HG03460 (cell line): ENCODE data around the gene RNPC3.
A peak's percentile ranks its signal among the peaks of the same experiment; 100 is the strongest.

Experiments
- ATAC-seq: cut with Tn5 transposase; IDR thresholded peaks from one replicate; pipeline ENCODE4 v1.9.1; 2021; ENCODE audit not compliant: unreplicated experiment

Gene RNPC3, protein sequence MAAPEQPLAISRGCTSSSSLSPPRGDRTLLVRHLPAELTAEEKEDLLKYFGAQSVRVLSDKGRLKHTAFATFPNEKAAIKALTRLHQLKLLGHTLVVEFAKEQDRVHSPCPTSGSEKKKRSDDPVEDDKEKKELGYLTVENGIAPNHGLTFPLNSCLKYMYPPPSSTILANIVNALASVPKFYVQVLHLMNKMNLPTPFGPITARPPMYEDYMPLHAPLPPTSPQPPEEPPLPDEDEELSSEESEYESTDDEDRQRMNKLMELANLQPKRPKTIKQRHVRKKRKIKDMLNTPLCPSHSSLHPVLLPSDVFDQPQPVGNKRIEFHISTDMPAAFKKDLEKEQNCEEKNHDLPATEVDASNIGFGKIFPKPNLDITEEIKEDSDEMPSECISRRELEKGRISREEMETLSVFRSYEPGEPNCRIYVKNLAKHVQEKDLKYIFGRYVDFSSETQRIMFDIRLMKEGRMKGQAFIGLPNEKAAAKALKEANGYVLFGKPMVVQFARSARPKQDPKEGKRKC

DNA sequence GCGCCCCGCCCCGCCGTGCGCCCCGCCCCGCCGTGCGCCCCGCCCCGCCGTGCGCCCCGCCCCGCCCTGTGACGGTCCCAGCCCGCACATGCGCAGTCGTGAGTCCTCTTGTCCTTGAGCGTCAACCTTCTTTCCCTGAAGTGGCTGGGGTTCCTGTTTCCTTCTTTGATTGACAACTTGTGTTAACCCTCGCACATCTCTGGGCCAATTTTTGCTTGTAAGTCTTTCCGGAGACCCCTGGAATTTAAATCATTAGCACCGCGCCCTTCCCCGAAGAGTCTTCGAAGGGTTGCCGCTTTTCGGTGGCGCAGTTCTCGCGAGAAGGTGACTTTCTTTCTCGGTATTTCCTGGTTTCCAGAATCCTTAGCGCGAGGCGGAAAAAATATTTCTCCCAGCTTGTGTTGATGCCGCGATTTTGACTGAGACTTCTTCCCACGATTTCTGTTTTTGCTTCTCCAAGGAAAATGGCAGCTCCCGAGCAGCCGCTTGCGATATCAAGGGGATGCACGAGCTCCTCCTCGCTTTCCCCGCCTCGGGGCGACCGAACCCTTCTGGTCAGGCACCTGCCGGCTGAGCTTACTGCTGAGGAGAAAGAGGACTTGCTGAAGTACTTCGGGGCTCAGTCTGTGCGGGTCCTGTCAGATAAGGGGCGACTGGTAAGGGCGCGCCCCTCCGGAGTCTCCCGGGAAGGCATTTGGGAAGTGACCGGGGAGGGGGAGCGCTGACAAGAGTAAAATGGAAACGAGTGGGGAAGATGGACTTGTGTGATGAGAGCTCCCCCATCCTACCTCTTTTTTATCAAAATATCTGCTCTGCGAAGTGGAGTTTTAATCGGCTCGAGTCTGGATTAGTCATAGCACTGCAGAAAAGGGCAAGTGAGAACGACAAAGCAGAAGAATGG lies at the start of gene RNPC3:
TSS of gene RNPC3 (plus strand) at position 93 of the 901 bp plus-strand sequence. CDS start at position 465, 372 bp downstream.
- ATAC-seq = peak; percentile 80

DNA sequence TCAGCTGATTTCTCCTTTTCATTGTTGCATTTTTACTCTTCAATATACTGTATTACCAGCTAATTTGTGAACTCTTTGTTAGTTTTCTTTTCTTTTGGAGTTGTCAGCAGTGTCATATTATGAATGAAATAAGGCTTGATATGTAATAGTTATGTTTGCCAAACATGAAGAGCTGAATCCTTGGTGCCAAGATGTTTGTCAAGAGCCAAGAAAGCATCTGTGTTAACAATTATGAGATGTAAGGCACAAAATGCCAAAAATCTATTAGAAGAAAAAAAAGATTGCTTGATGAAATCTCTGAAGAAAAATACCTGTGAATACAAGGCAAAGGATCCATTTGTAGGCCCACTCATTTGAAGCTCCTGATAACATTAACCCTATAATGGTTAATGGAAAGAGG lies 48.4 kb upstream of the RNPC3 start:
- no peak for ATAC-seq

DNA sequence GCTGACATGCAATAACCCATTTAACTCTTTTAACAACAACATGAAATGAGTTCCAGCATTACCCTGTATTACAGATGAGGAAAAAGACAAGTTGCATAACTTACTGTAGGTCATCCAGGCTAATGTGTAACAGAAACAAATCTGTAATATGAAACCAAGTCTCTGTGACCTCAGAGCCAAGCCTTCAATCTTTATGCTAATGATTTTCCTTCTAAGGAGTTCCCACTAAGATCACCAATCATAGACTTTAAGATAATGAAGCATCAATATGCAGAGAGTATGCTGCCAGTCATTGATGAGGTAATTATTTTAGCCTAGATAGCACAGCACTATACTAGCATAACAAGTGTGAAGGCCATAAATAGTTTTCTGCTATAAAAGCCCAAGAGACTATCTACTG lies 35.6 kb upstream of the RNPC3 start:
- peak; percentile 90 for ATAC-seq

- no peak for ATAC-seq
Observed at GRCh38 chr1:103492003-103492625, 33.4 kb upstream of the RNPC3 start.

DNA sequence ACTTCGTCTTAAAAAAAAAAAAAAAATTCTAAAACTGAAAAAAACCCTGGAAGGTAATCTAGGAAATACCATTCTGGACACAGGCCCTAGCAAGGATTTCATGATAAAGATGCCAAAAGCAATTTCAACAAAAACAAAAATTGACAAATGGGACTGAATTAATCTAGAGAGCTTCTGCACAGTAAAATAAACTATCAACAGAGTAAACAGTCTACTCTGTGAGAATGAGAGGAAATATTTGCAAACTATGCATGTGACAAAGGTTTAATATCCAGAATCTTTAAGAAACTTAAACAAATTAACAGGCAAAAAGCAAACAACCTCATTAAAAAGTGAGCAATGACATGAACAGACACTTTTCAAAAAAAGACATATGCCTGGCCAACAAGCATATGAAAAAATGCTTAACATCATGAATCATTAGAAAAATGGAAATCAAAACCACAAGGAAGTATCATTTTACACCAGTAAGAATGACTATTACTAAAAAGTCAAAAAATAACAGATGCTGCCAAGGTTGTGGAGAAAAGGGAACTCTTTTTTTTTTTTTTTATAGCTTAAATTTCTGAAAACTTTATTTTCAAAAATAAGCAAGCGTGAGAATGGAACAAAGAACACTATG lies 29.4 kb upstream of the RNPC3 start:
- no peak for ATAC-seq

DNA sequence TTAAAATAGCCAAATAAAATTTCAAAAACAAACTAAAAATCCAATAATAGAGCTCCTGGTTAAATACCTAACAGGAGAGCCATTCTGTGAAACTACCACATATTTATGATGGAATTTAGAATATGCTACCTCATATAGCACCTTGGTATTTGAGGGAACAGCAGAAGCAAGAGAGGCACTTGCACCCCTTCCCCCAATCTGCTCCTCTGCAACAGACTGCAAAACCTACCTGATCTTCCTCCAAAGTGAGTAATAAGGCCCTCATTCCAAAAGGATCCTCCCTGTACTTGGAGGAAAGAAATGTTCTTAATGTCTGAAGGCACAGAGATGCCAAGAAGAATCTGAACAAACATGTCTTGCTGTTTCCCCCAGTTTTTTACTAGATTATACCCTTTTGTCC lies 28.1 kb upstream of the RNPC3 start:
- ATAC-seq = no peak

- no peak for ATAC-seq
Observed at GRCh38 chr1:103509250-103509649, 16.2 kb upstream of the RNPC3 start.

GRCh38 chr1:103513711-103514110 lies 11.8 kb upstream of the RNPC3 start:
- no peak for ATAC-seq

DNA sequence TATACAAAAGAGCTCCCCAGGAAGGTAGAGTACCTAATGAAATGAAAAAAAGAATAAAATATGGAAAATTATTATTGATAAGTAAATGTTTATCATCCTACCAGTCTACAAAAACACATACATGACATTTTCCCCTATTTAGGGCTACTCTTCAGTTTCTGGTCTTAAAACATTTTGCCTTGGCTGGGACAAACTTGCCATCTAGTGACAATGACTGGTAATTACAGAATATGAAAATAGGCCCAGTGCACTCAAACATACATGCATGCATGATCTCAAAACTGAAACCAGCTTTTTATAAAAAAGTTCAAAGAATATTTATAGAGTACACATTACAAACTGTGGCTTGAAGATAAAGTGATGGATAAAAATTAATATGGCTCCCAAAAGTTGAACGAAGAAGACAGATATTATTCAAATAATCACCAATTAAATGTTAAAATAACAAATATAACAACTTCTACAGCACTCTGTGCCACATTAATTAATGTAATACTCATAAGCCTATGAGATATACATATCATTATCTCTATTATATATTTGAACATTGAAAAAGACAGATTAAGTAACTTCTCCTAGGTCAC lies 10.5 kb upstream of the RNPC3 start:
- no peak for ATAC-seq

DNA sequence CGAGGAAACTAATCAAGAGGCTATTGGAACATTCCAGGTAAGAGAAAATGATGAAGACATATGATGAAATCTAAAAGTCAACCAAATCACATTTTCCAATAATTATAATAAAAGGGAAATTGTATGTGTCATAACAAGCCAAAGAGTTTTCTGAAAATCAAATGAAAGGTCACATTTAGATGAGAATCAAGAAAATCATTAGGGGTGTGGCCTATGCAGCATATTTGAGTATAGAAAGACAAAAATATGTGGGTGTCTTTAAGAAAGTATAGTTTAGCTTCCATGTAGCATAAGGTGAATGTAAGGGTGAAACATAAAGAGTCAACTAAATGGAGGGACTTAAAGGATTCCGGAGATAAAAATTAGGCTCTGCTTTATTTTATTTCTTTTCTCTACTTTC lies 9.2 kb upstream of the RNPC3 start:
- no peak for ATAC-seq

DNA sequence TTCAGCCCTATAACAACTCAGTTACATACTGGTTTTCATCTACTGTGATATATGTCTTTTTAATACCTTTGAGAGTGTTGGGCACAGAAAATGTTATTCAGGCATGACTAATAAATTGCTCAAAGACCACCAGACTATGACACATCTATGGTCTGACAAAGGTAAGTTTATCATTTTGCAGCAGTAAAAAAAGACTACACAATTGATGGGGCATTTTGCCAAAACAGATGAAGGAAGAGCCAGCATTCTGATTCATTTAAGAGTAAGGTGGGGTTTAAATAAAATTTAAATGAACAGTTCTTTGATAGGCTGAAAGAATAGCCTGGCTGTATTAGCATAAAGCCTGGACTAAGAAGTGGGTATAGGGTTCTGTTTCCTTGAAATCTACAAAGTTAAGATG lies 8.8 kb upstream of the RNPC3 start:
- ATAC-seq = no peak

DNA sequence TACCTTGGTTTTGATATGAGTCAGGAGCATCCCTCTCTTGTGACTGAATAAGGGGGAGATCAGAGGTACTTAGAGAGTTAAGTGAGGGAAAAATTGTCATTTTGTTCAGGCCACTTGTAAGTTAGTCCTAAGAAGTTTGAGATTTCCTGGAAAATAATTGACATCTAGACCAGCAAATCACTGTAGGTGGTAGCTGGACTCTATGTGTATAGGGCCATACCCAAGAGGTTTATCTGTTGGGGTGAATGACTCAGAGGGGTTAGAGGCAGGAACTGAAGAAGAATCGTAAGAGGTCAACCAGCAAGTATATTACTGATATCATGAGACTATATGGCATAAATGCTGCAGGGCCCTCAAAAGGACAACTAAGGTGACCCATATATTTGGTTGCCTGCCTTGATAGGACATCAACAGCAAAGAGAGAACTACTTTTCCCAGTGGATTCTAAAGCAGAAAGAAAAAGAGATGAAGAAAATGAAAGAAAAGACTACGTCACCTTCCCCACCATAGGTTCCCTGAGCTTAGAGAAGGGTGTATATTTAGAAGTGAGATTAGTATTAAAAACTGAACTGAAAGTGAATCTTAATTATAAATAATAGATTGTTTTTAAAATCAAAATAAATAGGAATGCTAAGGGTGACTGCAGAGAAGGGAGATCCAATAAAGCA lies 8.0 kb upstream of the RNPC3 start:
- ATAC-seq = peak; percentile 89

DNA sequence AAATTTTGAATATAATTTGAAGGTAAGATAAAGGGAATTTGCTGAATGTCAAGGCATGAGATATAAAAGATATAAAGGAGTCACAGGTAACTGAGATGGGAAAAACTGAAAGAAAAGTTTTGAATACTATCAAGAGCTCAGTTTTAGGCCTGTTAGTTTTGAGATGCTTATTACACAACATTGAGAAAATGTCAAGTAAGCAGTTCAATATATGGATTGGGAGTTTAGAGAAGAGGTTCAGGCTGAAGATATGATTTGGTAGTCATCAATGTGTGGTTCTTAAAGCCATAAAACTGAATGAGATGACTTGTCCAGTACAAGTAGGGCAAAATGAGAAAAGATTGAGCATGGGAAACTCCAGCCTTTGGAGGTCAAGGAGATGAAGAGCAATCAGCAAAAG lies 4.7 kb upstream of the RNPC3 start:
- no peak for ATAC-seq

GRCh38 chr1:103523346-103523745 lies 2.2 kb upstream of the RNPC3 start:
- no peak for ATAC-seq

GRCh38 chr1:103525114-103525606 lies 339 bp upstream of the RNPC3 start:
- ATAC-seq = peak; percentile 44

- no peak for ATAC-seq
Observed at GRCh38 chr1:103527331-103527730, 1.8 kb downstream of the RNPC3 start.

DNA sequence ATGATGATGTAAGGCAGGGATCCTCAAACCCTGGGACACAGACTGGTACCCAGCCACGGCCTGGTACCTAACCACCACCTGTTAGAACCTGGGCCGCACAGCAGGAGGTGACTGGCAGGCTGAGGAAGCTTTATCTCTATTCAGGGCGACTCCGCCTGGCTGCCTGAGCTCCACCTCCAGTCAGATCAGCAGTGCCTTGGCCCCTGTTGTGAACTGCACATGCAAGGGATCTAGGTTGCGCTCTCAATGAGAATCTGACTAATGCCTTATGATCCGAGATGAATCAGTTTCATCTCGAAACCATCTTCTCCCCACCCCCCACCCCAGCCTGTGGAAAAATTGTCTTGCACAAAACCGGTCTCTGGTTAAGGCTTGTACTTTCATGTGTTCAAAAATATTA lies 4.2 kb downstream of the RNPC3 start:
- no peak for ATAC-seq

DNA sequence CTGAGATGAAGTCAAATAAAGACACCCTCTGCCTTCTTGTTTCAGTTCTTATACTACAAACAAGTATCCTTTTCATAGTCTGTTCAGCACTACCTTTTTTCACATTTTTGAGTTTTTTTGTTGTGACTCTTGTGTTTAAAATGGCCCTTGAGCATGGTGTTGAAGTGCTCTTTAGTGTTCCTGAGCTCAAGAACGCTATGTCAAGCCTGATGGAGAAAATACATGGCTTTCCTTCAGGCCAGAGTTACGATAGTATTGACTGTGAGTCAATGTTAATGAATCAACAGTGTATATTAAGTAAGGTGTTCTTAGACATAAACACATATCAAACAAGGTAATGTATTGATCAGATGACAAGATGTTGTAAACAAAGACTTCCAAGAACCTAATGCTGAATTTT lies 12.7 kb downstream of the RNPC3 start:
- no peak for ATAC-seq

GRCh38 chr1:103541431-103541830 lies 15.9 kb downstream of the RNPC3 start:
- ATAC-seq = no peak

GRCh38 chr1:103546496-103546895 lies 21.0 kb downstream of the RNPC3 start:
- no peak for ATAC-seq
